Hypothalamus (tissue), 51 donors: Measurements from ENCODE around the gene PVALB.

ENCODE experiments used
- DNase-seq, 51 donors: peaks; one replicate each; lab custom pipeline; 2025; lab: John Stamatoyannopoulos, UW

Gene PVALB

DNA sequence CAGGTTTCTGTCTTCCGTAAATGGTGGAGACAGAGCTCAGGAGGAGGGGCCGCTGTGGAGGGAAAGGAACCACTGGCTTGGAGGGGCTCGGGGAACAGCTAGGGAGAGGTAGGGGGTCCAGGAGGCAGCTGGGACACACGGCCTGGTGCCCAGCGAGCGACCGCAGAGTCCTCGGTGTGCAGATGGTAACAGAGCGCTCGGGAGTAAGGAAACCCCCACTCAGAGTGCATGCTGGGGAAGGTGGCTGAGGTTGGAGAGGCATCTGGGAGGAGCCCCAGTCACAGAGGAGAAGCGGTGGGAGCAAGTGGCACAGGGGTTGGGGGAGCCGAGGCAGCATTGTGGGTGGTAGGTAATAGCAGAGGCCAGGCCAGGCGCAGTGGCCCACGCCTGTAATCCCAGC is 33.2 kb upstream of the PVALB start:
- no peak for DNase-seq

DNA sequence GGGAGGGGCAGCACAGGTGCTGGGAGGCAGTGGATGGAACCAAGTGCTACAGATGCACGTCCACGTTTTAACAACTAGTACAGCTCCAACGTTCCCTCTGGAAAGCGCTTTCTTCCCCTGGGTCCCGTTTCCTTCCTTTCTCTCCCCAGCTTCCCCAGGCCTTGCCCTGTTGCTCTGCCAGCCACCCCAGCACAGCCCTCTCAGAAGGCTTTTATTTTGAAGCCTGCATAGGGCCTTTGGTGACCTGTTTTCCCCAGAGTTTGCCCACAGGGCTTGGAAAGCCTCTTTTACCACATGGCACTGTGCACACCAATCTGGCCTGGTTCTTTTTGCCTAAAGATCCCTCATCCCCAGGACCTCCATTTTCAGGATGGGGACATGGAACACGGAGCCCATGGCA is 30.1 kb upstream of the PVALB start:
- DNase-seq: no peak

DNA sequence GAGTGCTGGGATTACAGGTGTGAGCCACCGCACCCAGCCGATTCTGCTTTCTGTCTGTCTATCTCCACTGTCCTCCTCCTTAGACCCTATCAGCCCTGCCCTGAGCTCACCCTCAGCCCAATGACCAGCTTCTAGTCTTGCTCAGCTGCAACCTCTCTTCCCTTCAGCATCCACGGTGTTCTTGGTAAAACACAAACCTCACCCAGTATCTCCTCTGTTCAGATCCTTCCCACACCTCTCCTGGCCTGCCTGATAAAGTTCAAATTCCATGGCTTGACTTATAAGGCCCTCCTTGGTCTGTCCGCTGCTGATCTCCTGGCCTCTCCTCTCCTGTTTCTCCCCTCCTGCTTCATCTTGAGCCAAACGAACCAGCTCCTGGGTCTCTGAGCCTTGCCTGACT is 29.4 kb upstream of the PVALB start:
- no peak for DNase-seq

DNA sequence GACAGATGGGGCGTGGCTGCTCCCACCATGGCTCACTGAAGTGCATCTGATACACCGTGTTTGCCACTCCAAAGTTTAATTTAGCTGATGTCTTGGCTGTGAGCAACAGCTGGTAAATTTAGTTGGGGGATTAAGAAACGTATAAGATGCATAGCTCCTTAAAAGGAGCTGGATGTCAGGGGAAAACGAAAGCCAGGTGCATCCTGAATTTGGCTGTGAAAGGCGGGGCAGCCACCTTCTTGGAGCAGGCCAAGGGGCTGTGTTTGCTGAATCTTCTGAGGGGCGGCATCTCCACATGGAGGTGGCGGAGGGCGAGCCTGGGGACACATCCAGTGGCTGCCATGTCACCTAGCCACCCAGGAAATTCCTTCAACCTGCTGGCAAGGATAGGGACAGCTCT is 23.3 kb upstream of the PVALB start:
- DNase-seq: no peak

DNA sequence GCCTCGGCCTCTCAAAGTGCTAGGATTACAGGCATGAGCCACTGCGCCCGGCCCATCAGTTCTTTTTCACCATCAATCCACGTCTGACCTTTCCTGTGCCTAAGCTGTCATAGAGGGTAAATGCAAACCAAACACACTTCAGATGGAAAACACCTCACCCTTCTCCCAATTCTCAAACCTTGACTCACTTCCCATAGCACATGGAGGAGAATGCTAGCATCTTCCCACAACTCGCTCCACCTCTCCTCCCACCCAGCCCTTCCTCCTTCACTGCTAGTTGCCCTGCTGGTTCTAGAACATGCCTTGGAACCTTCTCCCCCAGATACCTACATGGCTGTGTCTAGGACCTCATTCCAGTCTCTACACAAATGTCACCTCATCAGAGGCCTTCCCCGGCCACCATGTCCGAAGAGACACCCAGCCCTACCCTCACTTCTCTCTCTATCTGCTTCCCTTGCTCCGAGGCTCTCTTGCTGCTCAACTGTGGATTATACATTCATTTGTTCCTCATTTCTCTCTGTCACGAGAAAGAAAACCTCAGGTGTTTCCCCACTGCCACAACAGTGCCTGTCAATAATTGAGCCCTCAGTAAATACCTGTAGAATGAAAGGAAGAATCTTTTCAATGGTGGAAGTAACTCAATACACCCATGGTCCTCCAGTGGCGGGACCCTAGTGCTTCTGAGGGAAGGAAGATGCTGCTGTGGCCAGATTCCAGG is 22.7 kb upstream of the PVALB start:
- DNase-seq: no peak

DNA sequence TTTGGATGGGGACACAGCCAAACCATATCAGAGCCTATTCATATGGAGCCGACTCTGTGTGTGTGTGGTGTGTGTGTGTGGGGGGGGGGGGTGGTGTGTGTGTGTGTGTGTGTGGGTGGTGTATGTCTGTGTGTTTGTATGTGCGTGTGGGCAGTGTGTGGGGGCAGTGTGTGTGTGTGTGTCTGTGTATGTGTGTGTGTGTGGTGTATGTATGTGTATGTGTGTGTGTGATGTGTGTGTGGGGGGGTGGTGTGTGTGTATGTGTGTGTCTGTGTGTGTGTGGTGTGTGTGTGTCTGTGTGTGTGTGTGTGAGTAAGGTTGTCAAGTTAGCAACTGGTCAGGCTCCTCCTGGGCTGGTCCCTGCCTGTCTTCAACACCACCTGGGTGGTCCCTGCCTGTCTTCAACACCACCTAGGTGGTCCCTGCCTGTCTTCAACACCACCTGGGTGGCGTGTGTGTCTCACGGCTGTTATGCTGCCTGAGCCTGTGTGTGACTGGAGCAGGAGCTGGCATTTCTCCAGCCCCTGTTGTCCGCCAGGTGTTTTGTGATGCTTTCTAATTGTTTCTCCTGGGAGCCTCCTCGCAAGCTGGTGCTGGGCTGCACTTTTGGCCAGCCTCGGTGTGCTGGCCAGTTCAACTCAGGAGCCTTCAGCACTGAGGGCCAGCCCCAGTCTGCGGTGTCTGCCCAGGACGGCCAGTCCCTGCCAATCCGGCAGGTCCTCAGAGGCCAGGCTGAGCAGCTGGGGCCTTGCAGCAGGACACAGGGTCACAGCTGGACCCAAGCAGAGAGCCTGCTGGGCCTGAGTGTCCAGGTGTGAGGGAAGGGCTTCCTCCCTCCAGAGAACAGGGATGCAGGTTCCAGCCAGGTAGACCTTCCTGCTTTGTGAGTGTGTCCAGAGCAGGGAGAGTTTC is 21.5 kb upstream of the PVALB start:
- DNase-seq: no peak

DNA sequence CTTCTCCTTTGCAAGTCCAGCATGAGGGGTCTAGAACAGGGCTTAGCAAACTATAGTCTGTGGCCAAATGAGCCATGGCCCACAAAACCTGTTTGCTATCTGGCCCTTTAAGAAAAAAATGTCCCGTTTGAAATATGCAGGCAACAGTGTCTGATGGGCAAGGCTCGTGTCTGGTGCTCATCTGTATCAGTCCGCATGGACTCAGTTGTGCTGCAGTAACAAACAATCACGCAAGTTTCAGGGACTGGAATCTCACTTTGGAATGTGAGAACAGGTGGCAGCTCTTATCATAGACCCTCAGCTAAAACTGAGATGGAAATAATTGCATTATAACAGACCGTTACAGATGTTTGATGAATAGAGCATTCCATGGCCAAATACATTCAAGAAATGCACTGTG is 19.1 kb upstream of the PVALB start:
- no peak for DNase-seq

DNA sequence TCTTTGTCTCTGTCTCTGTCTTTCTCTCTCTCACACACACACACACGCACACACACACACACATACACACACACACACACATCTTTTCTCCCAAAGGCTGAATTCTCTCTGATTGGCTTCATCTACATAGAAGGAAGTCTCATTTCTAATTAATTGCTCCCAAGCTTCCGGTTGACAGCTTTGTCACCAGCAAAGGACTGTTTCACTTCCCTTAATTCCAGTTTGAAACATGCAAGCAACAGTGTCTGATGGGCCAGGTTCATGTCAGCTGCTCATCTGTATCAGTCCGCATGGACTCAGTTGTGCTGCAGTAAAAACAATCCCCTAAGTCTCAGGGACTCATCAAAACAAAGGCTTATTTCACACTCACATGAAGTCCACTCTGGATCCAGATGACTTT is 16.2 kb upstream of the PVALB start:
- DNase-seq: no peak

DNA sequence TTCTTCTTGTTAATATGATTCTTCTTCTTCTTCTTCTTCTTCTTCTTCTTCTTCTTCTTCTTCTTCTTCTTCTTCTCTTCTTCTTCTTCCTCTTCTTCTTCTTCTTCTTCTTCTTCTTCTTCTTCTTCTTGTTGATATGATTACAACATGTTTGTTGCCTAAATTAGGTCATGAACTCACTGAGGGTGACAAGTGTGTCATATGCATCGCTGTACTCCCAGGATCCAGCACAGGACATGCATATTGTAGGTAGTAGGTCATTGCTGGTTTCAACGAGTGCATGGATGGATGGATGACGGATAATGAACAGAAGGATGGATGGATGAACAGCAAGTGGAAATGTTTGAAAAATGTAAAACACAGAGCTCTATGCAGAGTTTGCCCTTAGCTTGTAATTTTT is 14.9 kb upstream of the PVALB start:
- DNase-seq: no peak

DNA sequence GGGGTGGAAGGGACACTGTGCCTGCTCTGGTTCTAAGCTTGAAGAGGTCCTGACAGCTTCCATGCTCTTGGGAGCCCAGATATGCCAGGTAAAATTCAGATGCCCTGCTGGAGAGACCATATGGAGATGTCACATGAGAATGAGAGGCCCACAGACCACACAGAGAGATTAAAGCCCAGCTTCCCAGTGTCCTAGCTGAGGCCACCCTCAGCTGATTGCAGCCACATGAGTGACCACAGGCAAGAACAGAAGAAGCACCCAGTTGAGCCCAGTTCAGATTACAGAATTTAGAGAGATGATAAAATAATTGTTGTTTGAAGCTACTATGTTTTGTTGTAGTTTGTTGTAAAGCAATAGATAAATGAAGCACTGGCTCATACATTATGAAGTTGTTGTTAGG is 14.4 kb upstream of the PVALB start:
- DNase-seq: no peak

DNA sequence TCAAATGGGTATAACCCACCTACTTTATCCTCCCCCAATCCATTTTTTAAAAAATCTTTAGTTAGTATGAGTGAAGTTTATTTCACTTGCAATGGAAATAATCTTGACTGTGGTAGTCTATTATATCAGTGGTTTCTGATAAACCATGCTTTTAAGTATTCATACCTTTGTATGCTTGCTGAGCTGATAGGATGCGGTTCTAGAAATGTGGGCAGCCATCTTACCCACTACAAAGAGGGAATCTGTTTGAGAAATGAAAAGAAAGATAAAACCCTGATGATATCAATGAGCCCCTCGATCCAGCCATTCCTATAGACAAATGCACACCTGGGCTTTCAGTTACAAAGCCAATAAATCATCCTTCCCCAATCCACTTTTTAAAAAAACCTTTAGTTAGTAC is 13.8 kb upstream of the PVALB start:
- no peak for DNase-seq

DNA sequence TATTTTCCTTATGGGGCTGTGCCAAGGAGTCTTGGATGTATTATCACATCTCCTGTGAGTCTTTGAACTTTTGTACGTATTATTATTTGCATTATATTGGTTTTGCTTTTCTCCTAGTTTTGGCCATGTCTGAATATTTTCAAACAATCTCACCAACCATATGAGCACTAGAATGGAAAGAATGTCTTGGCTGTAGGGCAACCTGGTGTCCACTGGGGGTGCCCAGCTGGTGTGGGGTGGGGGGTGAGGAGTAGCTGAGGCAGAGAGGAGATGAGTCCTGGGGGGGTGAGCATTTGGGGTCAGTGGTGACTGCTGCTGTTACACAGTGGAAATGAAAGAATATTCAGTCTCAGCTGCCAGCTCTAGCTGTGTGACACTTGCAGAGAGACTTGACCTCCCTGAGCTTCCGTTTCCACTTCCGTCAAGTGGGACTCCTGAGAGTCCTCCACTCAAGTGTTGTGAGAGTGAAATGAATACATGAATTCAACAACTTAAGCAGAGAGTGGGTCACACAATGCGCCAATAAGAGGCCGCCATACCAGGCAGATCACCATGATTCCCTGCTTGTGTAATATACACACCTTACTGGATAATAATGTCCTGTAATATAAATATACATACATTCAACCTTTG is 12.7 kb upstream of the PVALB start:
- DNase-seq: no peak

DNA sequence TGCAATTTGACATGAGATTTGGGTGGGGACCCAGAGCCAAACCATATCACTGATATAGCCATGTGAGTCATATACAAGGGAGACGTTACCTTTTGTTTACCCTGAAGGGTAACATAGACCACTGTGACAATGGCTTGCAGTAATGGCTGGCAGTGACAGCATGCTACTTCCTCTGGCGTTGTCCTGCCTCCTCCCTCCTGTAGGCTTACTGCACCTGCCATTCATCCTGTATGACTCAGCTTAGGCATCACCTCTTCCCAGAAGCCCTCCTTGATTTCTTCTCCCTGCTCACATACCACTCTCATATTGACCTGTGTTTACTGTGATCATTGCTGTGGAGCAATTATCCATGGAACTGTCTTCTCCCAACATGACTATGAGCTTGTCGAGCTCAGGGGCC is 12.0 kb upstream of the PVALB start:
- DNase-seq: no peak

DNA sequence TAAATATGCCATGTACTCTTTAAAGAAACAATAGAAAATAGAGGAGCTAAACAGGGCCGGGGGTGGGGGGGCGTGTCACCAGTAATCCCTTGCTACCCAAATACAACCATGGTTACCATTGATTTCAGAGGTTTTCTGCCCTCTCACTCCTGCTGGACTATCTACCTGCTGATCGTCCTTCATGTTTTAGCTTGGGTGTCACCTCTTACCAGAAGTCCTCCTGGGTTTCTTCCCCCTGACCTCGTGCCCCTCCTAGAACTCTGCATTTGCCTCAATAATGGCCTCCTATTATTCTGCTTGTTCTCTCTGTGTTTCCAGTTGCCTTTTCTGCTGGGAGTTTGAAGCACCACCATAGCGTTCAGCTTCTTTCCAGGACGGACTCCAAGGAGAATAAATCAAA is 9.4 kb upstream of the PVALB start:
- no peak for DNase-seq

DNA sequence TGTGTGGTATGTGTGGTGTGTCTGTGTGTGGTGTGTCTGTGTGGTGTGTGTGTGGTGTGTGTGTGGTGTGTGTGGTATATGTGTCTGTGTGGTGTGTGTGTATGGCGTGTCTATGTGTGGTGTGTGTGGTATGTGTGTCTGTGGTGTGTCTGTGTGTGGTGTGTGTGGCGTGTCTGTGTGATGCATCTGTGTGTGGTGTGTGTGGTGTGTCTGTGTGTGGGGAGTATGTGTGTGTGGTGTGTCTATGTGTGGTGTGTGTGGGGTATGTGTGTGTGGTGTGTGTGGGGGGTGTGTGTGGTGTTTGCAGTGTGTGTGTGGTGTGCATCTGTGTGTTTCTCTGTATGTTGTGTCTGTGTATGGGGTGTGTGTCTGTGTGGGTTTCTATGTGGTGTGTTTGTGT is 7.8 kb upstream of the PVALB start:
- DNase-seq: no peak

DNA sequence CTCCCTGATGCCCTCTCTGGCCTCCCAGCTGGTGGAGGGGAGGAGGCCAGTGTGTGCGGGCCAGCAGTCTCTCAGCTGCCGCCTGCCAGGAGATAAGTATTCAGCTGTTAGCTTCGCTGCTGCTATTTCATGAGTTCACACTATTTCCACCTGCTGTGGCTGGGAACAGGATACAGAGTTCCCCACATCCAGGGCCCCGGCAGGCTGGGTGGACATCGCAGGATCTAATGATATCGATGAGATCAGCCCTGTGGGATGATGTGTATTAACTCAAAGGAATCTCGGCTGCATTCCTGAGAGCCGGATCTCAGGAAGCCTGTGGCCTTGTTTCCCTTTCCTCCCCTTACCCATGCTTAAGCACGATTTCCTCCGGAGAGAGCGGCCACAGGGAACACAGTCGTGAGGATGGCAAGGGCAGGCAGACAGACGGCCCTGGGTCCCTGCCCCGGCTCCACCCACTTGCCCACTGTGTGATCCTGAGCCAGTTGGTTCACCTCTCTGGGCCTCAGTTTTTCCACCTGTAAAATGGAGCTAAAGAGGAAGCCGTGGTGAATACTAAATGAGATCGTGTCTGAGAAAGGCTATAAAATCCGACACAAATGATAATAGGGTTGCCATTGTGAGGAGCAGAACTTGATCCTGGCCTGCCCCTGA is 6.5 kb upstream of the PVALB start:
- no peak for DNase-seq

DNA sequence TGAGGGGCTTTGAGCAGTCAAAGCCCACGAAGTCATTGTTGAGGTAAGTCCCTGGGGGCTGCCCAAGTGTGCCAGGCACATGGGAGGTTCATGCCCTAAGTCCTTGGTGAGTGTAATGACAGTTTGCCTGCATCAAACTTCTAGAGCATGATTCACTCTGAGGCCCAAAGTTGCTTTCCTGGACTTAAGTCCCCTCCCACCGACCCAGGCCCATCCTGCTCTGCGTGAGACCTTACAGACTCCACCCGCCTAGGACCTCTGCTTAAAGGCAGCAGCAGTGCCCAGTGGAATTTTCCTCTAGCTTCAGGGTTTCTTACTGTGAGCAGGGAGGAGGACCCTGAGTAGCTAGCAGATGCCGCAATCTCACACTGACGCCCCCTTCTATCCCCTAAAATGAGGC is 5.7 kb upstream of the PVALB start:
- no peak for DNase-seq

DNA sequence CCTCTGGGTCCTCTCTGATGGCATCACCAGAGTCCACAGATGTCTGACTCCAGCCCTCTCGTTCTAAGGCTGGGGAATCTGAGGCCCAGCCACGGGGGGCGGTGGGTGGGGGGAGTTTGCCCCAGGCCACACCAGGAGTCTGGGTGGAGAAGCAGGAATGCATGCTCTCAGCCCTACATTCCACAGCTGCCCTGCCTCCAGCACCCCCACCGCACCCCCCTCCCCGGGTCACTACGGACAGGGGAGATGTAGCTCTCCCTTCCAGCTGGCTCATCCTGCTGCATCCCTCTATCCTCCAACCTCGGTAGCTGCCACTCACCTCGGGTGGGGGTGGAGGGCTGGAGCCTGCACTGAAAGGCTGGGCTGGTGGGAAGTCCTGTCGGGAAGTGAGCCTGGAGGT is 2.3 kb upstream of the PVALB start:
- DNase-seq: no peak

DNA sequence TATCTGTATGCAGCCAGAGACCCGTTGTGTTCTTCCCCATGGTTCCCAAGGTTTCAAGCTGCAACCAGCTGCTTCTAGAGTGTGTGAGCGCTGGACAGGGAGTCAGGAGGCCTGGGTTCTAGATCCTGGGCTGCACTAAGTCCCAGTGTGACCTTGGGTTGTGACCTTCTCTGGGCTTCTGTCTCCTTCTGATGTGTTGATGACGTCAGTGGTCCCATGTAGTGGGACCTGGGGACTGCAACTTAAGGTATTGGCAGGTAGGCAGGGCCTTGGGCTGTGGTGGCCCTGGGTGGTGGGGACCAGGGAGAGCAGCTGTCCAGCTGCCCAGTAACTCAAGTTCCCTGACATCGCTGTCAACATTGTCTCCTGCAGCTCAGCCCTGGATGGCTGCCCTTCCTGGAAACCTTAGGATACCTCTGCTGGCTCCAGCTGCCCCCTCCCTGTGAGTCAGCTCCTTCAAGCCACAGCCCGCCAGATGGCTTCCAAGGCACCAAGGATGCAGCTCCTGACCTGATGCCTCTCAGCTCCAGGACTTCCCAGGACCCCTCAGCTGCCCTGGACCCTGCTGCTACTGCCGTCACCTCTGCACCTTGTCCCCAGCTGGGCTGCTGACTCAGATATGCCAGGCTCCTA is 1.3 kb upstream of the PVALB start:
- DNase-seq: no peak

DNA sequence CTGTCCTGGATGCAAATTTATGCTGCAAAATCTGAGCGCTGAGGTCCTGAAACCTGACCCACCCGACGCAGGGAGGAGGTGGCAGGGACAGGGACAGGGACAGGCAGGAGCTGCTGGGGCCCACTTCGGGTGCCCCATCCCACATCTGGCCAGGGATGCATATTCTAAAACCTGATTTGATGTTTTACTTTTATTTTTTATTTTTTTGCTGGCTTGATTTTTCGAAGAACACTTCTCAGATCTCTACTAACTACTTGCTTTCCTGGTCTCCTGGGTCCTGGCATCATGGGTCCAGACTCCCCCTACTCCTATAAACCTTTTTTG is 652 bp upstream of the PVALB start:
- DNase-seq: no peak

DNA sequence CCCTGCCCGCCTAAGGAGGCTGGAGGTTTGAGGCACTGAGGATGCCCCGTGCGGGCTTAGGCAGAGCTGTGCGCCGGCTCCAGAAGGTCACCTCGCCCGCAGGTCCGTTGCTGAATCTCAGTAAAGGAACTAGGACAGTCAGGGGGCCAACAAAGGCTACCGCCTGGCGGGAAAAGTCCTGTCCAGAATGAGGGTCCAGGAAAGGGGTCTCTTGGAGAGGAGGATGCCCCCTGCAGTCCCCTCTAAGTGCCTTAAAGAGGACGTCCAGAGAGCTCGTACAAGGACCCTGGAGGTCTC is 548 bp downstream of the PVALB start:
- no peak for DNase-seq
